Endodermal cell (in vitro differentiated cells): ENCODE data around the gene TMEM50A. TPM values are rescaled to one million over a fixed set of nuclear protein-coding genes. Genes with fewer than 3 reads are reported as not detected.
"Not testable (repeated sequence)": the region's sequence is repeated elsewhere in the genome, so short reads cannot be mapped to it uniquely, and the experiment has no call there.

Source experiments
- DNase-seq: peaks from one replicate; pipeline ENCODE4 v3.0.0-alpha.2; 2017
- H3K27ac ChIP-seq: 2 replicates; pipeline ENCODE4 v1.5.1; 2013; ENCODE audit warnings: mild to moderate bottlenecking, low read depth, low read length, moderate library complexity
- H3K27me3 ChIP-seq: 2 replicates; pipeline ENCODE4 v1.6.1; 2013; ENCODE audit warnings: mild to moderate bottlenecking, low read length, moderate library complexity; ENCODE audit not compliant: insufficient read depth, control insufficient read depth, poor library complexity, severe bottlenecking
- H3K36me3 ChIP-seq: 2 replicates; pipeline ENCODE4 v1.7.0; 2013; ENCODE audit warnings: mild to moderate bottlenecking, low read length, moderate library complexity; ENCODE audit not compliant: control insufficient read depth, insufficient read depth
- H3K4me1 ChIP-seq: one replicate; pipeline ENCODE4 v1.7.0; 2013; ENCODE audit warnings: low read length; ENCODE audit not compliant: control insufficient read depth, insufficient read depth
- H3K4me3 ChIP-seq: 2 replicates; pipeline ENCODE4 v1.5.1; 2013; ENCODE audit warnings: mild to moderate bottlenecking, low read length, moderate library complexity
- H3K9ac ChIP-seq: 2 replicates; pipeline ENCODE4 v1.6.1; 2013; ENCODE audit warnings: mild to moderate bottlenecking, low read length, moderate library complexity; ENCODE audit not compliant: poor library complexity, severe bottlenecking; ENCODE audit errors: extremely low read depth
- H3K9me3 ChIP-seq: 2 replicates; pipeline ENCODE4 v1.6.1; 2013; ENCODE audit warnings: mild to moderate bottlenecking, low read length, moderate library complexity; ENCODE audit not compliant: control insufficient read depth
- H3K27ac Mint-ChIP-seq: 2 replicates; pipeline ENCODE4 v1.8.0; 2020; ENCODE audit warnings: mixed read lengths
- H3K27me3 Mint-ChIP-seq: 2 replicates; pipeline ENCODE4 v1.8.0; 2021; ENCODE audit warnings: mild to moderate bottlenecking, mixed read lengths; ENCODE audit not compliant: insufficient read depth
- H3K36me3 Mint-ChIP-seq: 2 replicates; pipeline ENCODE4 v1.8.0; 2020; ENCODE audit warnings: low read depth, mixed read lengths
- H3K4me1 Mint-ChIP-seq: 2 replicates; pipeline ENCODE4 v1.8.0; 2020; ENCODE audit warnings: mixed read lengths
- H3K4me3 Mint-ChIP-seq: 2 replicates; pipeline ENCODE4 v1.8.0; 2020; ENCODE audit warnings: mild to moderate bottlenecking, moderate library complexity, mixed read lengths
- H3K9me3 Mint-ChIP-seq: 2 replicates; pipeline ENCODE4 v1.8.0; 2020; ENCODE audit warnings: mild to moderate bottlenecking, mixed read lengths
- CTCF ChIP-seq: fragments of 200-600 bp; sonication (generic); conservative IDR thresholded peaks from 2 replicates; pipeline ENCODE4 v1.5.0; 2021; ENCODE audit warnings: antibody characterized with exemption, mild to moderate bottlenecking
- WGBS, 2 experiments: methylation state at CpG; one replicate each; pipeline versions ENCODE4 v1.1.5 to v1.1.7; 2013; ENCODE audit warnings: missing lambda C conversion rate in 2 of 2, mixed read lengths in 1 of 2; ENCODE audit not compliant: insufficient coverage in 1 of 2, insufficient read length in 1 of 2; 5-methylcytosine and 5-hydroxymethylcytosine counted together
- total RNA-seq, 2 donors: library from RNA; stranded (reverse); fragmentation: NEBNext Ultra II Directional in 1 of 2; extraction: Animal tissue kit (Norgen Biotek cat#: 25700) in 1 of 2; gene quantifications; 2 replicates in 1 of 2; 3 replicates in 1 of 2; pipeline ENCODE4 v1.2.1, GENCODE V29; 2021

The TMEM50A gene
- total RNA-seq, 2 donors from 2014 or later = 95.8 to 99.3 TPM

- Histone ChIP-seq H3K9me3 (no peaks in the 10 kb centered on the region), H3K36me3 (no peaks in the 10 kb centered on the region), H3K27ac (no peak overlapping the region), H3K4me3 (no peak overlapping the region), H3K4me1 (no peaks in the 10 kb centered on the region), H3K9ac (no peak overlapping the region), H3K27me3 (no peaks in the 10 kb centered on the region)
- H3K27me3 Mint-ChIP-seq = peaks cover 5% of the 10 kb centered on the region
- peaks cover 6% of the 10 kb centered on the region for H3K4me1 Mint-ChIP-seq
- no peaks in the 10 kb centered on the region for H3K36me3 Mint-ChIP-seq
- no peaks in the 10 kb centered on the region for H3K9me3 Mint-ChIP-seq
- no peak for DNase-seq
- WGBS, 2 experiments = 94 to 97% methylated on average over 4 of the region's 4 CpGs
- peak; percentile 19 for TF ChIP-seq CTCF
- H3K27ac Mint-ChIP-seq = no peak overlapping the region
- no peak overlapping the region for H3K4me3 Mint-ChIP-seq
Observed at GRCh38 chr1:25369241-25369640, 31.1 kb downstream of the TMEM50A start.

DNA sequence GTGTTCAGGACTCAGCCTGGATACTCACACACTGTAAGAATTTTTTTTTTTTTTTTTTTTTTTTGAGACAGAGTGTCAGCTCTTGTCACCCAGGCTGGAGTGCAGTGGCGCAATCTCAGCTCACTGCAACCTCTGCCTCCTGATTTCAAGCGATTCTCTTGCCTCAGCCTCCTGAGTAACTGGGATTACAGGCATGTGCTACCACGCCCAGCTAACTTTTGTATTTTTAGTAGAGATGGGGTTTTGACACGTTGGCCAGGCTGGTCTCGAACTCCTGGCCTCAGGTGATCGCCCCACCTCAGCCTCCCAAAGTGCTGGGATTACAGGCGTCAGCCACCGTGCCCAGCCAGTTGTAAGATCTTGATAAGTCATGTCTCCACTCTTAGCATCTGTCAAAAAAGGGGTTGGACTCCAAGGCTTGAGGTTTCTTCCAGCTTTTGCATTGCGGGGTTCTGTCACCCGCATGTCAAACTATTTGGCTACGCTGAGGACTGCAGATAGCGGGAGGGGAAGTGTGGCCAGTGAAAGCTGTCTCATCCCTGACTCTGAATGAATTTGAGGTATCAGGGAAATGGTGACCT is 31.6 kb downstream of the TMEM50A start:
- not testable (repeated sequence) for H3K4me1 Mint-ChIP-seq, H3K27me3 Mint-ChIP-seq, H3K9ac ChIP-seq, H3K27ac ChIP-seq, H3K27me3 ChIP-seq, H3K36me3 Mint-ChIP-seq, H3K9me3 ChIP-seq, H3K4me1 ChIP-seq, H3K4me3 ChIP-seq, H3K4me3 Mint-ChIP-seq, H3K9me3 Mint-ChIP-seq, DNase-seq, H3K36me3 ChIP-seq, H3K27ac Mint-ChIP-seq
- WGBS, 2 experiments = 92 to 96% methylated on average over 5 to 12 of the region's 12 CpGs

- H3K4me1 ChIP-seq, DNase-seq, H3K4me3 Mint-ChIP-seq, H3K27ac ChIP-seq, H3K9ac ChIP-seq, H3K4me3 ChIP-seq, H3K9me3 Mint-ChIP-seq, H3K27me3 ChIP-seq, H3K4me1 Mint-ChIP-seq, H3K27ac Mint-ChIP-seq, H3K9me3 ChIP-seq, H3K36me3 Mint-ChIP-seq, H3K36me3 ChIP-seq, H3K27me3 Mint-ChIP-seq: not testable (repeated sequence)
- 90 to 91% methylated on average over 6 to 7 of the region's 7 CpGs for WGBS, 2 experiments
Observed at GRCh38 chr1:25371757-25372156, 33.6 kb downstream of the TMEM50A start.

GRCh38 chr1:25378367-25378766 is 40.2 kb downstream of the TMEM50A start:
- DNase-seq, H3K9me3 Mint-ChIP-seq, H3K27ac ChIP-seq, H3K9me3 ChIP-seq, H3K27ac Mint-ChIP-seq, H3K4me1 Mint-ChIP-seq, H3K4me3 Mint-ChIP-seq, H3K4me1 ChIP-seq, H3K9ac ChIP-seq, H3K27me3 ChIP-seq, H3K36me3 ChIP-seq, H3K4me3 ChIP-seq, H3K36me3 Mint-ChIP-seq: not testable (repeated sequence)
- WGBS, 2 experiments = 84 to 97% methylated on average over 3 of the region's 3 CpGs
- peaks cover 12% of the 10 kb centered on the region for H3K27me3 Mint-ChIP-seq

DNA sequence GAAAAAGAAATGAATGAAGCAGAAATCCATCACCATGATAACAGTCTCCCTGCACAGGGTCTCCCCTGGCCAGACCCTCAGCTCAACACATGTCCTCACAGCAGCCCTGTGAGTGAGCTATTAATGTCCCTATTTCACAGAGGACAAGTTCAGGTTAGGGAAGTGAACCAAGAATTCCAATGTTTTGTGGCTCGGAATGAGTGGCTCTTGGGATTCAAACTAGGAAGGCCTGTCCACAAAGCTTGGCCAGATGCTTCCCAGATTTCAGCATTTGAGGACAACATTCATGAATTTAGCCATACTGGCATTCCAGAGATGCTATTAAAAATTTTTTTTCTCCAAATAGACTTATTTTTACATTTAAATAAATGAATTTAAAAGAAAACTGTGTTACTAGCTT is 44.4 kb downstream of the TMEM50A start:
- H3K27me3 Mint-ChIP-seq = peaks cover 19% of the 10 kb centered on the region
- not testable (repeated sequence) for H3K27me3 ChIP-seq, H3K36me3 ChIP-seq, H3K27ac ChIP-seq, H3K4me3 ChIP-seq, H3K9ac ChIP-seq, H3K4me1 Mint-ChIP-seq, H3K4me1 ChIP-seq, H3K9me3 ChIP-seq, H3K9me3 Mint-ChIP-seq, H3K36me3 Mint-ChIP-seq, H3K4me3 Mint-ChIP-seq, DNase-seq, H3K27ac Mint-ChIP-seq
- WGBS, 2 experiments = 87 to 100% methylated on average over 1 of the region's 1 CpG

DNA sequence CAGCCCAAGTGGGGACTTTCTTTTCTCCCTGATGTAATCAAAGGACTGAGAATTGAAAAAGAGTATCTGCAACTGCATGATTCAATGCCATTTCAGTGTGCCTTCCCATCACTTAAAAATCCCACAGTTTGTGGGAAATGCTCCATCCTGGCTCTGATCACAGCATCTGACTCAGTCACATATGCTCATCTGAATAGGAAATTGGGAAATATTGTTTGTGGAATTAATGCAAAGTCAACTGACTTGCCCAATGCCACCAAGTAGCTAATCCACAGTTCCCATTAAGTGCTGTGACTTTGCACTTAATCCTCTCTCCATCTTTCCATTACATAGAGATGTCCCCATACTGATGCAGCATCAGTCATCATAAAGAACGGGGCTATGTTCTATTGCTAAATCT is 45.0 kb downstream of the TMEM50A start:
- not testable (repeated sequence) for H3K36me3 ChIP-seq, H3K27ac Mint-ChIP-seq, H3K4me1 Mint-ChIP-seq, H3K27me3 ChIP-seq, DNase-seq, H3K4me3 Mint-ChIP-seq, H3K4me3 ChIP-seq, H3K36me3 Mint-ChIP-seq, H3K27ac ChIP-seq, H3K4me1 ChIP-seq, H3K9ac ChIP-seq, H3K9me3 Mint-ChIP-seq, H3K9me3 ChIP-seq
- H3K27me3 Mint-ChIP-seq = peaks cover 18% of the 10 kb centered on the region
- WGBS, 2 experiments = 86 to 94% methylated on average over 1 of the region's 1 CpG
